CD4-positive, alpha-beta T cell treated with Interleukin-12 subunit alpha and Interleukin-12 subunit beta, for 1 hour (primary cell): ENCODE measurements around the gene MZB1.
A peak's percentile ranks its signal among the peaks of the same experiment; 100 is the strongest.
"Not testable (repeated sequence)": the region's sequence is repeated elsewhere in the genome, so short reads cannot be mapped to it uniquely, and the experiment has no call there.

ENCODE experiments used
- DNase-seq: peaks from one replicate; pipeline ENCODE4 v3.0.0-alpha.2; 2020

MZB1 gene

GRCh38 chr5:139410121-139410992 lies 20.6 kb upstream of the MZB1 start:
- no peak for DNase-seq

GRCh38 chr5:139409116-139409515 lies 19.4 kb upstream of the MZB1 start:
- DNase-seq, result not testable (repeated sequence)

- DNase-seq, result no peak
Measured at GRCh38 chr5:139408191-139408590, 18.5 kb upstream of the MZB1 start.

GRCh38 chr5:139407517-139407916 lies 17.8 kb upstream of the MZB1 start:
- DNase-seq, result no peak

- DNase-seq, result no peak
Measured at GRCh38 chr5:139406963-139407362, 17.2 kb upstream of the MZB1 start.

- DNase-seq, result no peak
Measured at GRCh38 chr5:139404484-139404840, 14.7 kb upstream of the MZB1 start.

- peak; percentile 97 for DNase-seq
Measured at GRCh38 chr5:139403787-139404483, 14.2 kb upstream of the MZB1 start, which contains the start of gene SPATA24. Gene SPATA24, minus strand, starts transcription at chr5:139404089. Its CDS starts 29 bp downstream, at chr5:139404060.

GRCh38 chr5:139403418-139403786 lies 13.7 kb upstream of the MZB1 start:
- no peak for DNase-seq

- peak; percentile 24 for DNase-seq
Measured at GRCh38 chr5:139402561-139403158, 12.9 kb upstream of the MZB1 start.

GRCh38 chr5:139401546-139401945 lies 11.8 kb upstream of the MZB1 start:
- no peak for DNase-seq

- DNase-seq, result no peak
Measured at GRCh38 chr5:139399501-139400121, 9.9 kb upstream of the MZB1 start.

- no peak for DNase-seq
Measured at GRCh38 chr5:139397921-139398320, 8.2 kb upstream of the MZB1 start.

GRCh38 chr5:139396691-139397090 lies 7.0 kb upstream of the MZB1 start:
- no peak for DNase-seq

GRCh38 chr5:139395844-139396640 lies 6.3 kb upstream of the MZB1 start:
- DNase-seq, result no peak

GRCh38 chr5:139394654-139395566 lies 5.2 kb upstream of the MZB1 start, which contains the start of gene PROB1:
Gene PROB1, minus strand, starts transcription at chr5:139395104. Its CDS starts 23 bp downstream, at chr5:139395081.
- DNase-seq, result no peak

- DNase-seq, result peak; percentile 67
Measured at GRCh38 chr5:139394123-139394653, 4.5 kb upstream of the MZB1 start.

GRCh38 chr5:139393497-139394122 lies 3.9 kb upstream of the MZB1 start:
- no peak for DNase-seq

- DNase-seq, result peak; percentile 83
Measured at GRCh38 chr5:139392678-139393496, 3.2 kb upstream of the MZB1 start.

- no peak for DNase-seq
Measured at GRCh38 chr5:139392324-139392677, 2.6 kb upstream of the MZB1 start.
